HuH-7.5 (cell line): ENCODE data around the gene PTGER2.

Source experiments
- DNase-seq: peaks from one replicate; pipeline ENCODE4 v3.0.0; 2011; ENCODE audit warnings: low spot score

The PTGER2 gene

GRCh38 chr14:52339262-52339661, 25.1 kb downstream of the PTGER2 start:
- no peak for DNase-seq

- DNase-seq, result no peak
Measured at GRCh38 chr14:52342849-52343596, 28.9 kb downstream of the PTGER2 start.

DNA sequence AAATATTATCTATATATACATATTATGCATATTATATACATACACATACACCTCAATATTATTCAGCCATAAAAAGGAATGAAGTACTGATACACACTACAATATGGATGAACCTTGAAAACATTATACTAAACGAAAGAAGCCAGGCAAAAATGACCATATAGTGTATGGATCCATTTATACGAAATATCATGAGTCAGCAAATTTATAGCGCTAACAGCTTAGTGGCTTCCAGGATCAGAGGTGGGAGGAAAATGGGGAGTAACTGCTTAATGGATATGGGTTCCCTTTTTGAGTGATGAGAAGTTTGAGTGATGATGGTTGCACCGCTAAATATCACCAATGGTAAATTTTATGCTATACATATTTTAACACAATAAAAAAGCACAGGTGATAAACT, 32.7 kb downstream of the PTGER2 start:
- DNase-seq, result no peak

DNA sequence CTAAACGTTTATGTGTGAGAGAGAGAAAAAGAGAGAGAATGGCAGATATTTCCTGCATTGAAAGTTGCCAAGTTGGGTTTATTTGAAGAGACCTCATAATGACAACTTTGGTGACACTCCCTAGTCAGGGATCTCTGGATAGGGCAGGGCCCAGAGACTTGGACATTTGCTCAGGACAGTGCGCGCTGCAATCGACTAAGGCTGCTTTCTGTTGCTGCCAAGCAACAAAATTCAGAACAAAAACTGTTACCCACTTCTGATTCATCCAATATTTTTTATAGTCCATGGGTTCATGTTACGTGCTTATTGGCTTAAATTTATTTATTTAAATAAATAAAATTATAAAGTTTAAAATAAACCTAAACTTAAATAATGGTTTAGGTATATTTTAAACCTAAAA, 34.2 kb downstream of the PTGER2 start:
- DNase-seq, result no peak

DNA sequence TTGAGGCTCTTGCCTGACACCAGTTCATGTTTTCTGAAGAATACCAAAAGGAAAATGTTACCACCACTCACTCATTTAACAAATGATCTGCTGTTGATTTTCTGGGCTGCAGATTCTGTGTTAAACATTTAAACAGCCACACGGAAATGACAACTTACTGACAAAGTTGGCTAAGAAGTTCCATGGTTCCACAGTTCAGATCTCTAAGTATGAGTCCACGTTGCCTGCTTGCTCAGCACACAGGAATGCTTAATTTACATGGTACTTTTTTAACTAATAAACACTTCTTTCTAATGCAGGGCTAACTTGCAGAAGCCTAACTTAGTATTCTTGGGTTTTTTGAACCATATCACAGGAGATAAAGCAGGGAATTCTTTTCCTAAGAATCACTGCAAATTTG, 34.7 kb downstream of the PTGER2 start:
- DNase-seq, result no peak

DNA sequence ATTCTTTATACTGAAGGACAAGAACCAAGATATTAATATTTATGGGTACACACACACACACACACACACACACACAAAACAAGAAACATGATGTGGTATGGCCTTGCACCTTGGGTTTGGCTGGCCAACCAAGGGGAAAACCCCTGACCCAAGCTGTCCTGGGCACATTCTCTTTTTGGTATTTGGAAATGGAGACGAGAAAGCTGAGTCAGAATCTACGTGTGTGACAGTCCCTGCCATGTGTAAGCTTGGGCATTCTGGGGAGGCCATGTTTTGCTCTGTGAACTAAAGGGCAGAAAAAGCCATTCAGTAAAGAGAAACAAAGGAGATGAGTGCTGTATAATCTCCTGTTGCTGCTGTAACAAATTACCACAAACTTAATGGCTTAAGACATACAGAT, 35.6 kb downstream of the PTGER2 start:
- DNase-seq, result no peak

DNA sequence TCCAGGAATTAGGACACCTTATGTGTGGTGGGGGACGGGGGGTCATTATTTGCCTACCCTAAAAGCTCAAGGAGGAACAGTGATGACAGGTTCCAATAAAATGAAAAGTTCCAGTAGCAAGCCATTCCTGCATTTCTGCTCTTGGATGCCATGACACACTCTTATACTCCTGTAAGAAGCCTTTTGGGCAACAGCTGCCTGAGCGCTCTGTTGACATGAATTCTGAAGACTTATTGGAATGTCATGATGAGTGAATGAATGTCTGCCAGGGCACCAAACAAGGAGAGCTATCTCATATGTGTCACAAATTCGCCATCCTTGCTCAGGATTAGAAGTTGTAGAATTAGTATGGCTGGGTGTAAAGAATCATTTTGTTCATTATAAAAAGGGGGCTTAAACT, 36.3 kb downstream of the PTGER2 start:
- DNase-seq, result no peak

DNA sequence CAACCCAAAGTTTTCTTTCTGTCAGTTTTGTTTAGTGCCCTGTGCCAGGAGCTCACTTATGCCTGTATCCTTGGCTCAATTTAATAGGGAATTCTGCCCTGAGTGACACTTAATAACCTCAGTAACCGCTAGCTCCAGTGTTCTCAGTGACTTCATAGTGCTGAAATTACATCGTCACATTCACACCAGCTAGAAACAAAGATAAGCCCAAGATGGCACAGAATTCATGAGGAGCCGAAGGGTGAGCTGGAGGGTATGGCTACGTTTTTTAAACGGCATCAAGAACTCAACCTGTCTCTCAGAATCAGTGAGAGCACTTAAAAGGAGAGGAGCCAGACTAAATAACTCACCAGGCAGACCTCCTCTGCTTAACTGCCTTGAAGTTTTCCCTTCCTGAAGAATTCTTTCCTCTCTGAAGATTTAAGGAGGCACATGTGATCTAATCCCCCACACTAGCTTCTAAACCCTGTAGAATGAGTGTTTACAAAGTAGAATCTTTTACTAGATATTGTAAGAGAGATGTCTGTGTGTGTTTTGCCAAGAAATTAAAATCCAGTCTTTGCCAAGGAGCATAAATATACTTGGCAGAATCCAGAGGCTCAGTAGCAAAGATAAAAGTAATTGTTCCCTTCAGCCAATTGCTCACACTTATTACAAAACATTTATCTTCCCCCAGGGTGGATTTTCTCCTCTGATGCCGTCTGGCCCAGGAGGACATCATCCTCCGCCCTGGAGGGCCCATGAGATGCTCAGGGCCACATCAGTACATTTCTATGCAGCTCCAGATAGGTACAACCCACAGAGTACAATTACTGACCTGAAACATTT, 37.3 kb downstream of the PTGER2 start:
- no peak for DNase-seq

DNA sequence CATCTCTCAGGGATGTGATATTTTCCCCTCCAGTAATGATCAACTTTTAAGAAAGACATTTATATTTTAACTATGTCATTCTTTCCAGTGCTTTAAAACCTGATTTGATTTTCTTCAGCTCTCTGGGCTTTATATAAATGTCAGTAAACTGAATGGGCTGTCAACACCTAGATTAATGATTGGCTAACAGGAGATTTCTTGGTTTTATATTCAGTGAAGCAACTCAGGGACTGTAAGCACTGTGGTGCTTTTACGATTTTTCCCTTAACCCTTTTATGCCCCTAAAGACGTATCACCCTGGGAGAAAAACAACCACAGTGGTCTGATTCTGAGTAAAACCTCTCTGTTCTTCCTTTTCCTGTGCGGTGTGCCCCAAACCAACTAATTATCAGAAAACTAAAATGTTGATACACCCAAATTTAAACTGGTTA, 38.0 kb downstream of the PTGER2 start:
- DNase-seq, result no peak

GRCh38 chr14:52352569-52352968, 38.5 kb downstream of the PTGER2 start:
- no peak for DNase-seq

GRCh38 chr14:52354242-52354641, 40.1 kb downstream of the PTGER2 start:
- no peak for DNase-seq

GRCh38 chr14:52355016-52355431, 40.9 kb downstream of the PTGER2 start:
- no peak for DNase-seq

GRCh38 chr14:52355526-52355925, 41.4 kb downstream of the PTGER2 start:
- DNase-seq, result no peak

DNA sequence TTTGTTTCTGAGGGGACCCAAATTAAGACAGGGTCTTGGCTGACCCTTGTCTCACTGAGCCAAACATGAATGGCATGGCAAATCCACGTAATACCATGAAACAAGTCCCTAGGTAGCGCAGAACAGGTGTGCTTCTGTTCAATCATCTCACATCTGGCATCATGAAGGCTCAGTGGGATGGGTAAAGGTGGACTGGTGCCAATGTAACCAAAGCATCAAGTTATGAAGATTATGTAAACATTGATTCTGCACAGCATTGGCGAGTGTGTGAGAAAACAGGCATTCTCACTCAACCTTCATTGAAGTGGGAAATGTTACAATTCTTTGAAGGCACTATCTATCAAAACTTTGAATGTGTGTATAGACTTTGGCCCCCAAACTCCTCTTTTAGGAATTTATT, 41.9 kb downstream of the PTGER2 start:
- no peak for DNase-seq

DNA sequence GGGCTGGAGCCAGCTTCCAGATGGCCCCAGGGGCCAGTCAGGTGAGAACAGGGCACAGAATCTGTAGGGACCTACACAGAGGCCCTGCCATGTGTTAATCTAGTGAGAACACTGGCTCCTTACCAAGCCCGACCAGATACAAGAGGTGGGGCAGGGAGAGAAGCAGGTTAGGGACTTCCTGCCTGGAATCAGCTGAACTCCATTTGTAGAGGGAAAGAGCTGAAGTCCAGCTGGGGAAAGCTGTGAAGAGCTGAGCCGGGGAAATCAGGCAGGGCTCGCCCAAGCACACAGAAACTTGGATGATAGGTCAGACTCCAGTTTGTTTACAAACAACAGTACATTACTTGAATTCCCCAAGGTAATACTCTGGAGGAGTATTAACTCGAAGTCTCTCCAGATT, 46.7 kb downstream of the PTGER2 start:
- no peak for DNase-seq

DNA sequence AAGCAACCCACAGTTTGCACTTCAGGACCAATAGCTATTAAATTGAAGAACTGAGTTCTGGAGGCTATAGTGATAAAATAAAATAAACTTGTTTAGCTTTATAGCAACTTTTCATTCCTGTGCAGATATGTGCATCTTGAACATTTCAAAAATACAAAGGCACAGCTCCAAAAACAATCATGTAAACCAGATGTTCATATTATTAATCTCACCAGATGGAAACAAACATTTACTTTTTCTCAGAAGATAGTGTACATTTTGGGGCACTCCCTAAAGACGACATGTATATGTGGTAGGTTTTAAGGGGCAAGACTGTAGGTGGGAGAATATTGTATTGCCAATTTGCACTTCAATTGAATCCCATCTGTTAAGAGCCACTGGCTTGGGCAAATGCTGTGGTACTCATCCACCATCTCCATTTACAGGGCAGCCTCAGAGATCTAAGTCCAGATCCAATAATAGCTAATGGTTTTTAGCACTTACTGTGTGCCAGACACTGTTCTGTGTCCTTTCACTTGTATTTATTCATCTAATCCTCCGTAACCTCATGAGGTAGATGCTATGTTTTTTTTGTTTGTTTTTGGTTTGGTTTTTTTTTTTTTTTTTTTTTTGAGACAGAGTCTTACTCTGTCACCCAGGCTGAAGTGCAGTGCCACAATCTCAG, 49.1 kb downstream of the PTGER2 start:
- no peak for DNase-seq

- no peak for DNase-seq
Measured at GRCh38 chr14:52363961-52364360, 49.8 kb downstream of the PTGER2 start.

GRCh38 chr14:52365071-52365470, 51.0 kb downstream of the PTGER2 start:
- DNase-seq, result no peak

GRCh38 chr14:52366796-52367315, 52.7 kb downstream of the PTGER2 start:
- no peak for DNase-seq

DNA sequence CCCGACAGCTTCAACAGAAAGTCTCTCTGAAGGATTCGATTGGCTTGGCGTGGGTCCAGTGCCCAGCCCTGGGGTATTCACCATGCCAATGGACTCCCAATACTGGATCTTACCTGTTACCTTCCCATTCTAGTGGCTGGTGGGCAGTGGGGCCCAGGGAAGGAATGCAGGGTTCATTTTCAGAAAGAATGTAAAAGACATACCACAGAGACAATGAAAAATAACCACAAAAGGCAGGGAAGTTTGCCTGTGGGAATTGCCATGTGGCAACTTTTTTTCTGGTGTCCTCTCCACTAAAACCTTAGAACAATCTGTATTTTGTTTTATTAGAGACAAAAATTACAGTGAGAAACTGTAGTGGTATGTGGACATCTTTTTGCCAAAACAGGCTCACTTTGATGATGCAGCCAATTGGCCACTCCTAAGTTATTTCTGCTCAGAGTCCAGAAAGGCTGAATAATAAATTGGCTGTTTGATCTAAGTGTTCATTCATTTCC, 55.2 kb downstream of the PTGER2 start:
- DNase-seq, result no peak

DNA sequence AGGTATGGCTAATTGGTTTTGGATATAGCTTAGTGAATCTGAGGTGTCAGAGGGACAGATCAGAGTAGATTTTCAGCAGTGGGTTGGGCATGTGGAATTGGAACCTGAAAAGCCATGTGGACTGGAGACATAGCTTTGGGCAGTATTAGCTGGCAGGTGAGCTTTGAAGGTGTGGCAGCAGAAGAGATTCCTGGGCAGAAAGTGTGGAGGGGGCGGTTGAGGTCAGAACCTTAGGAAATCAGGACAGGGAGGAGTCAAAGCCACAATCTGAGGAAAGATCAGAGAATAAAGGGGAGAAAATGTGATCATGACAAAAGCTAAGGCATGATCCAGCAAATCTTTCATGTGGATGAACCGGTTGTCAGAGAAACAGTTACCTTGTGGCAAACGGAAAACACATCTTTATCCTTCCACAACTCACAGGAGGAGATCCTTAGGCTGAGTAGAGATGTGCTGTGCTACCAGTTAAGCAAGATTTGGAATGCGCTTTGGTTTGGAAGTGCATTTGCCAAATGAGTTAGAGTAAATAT, 56.4 kb downstream of the PTGER2 start:
- DNase-seq, result no peak

- DNase-seq, result no peak
Measured at GRCh38 chr14:52377940-52378339, 63.8 kb downstream of the PTGER2 start.
